GM21576 (cell line): ENCODE results near the gene LHX6.

Experiments used
- ATAC-seq: cut with Tn5 transposase; IDR thresholded peaks from one replicate; pipeline ENCODE4 v1.9.1; 2021; ENCODE audit warnings: mild to moderate bottlenecking, moderate library complexity; ENCODE audit not compliant: unreplicated experiment

LHX6 gene

GRCh38 chr9:122216798-122217418 lies 11.8 kb downstream of the LHX6 start:
- no peak for ATAC-seq

- no peak for ATAC-seq
These were observed 12.5 kb downstream of the LHX6 start for GRCh38 chr9:122216138-122216797.

GRCh38 chr9:122215663-122216062 lies 13.1 kb downstream of the LHX6 start:
- no peak for ATAC-seq

- ATAC-seq = no peak
These were observed 14.2 kb downstream of the LHX6 start for GRCh38 chr9:122214507-122214906.

- no peak for ATAC-seq
These were observed 15.0 kb downstream of the LHX6 start for GRCh38 chr9:122213589-122214413.

- ATAC-seq = no peak
These were observed 15.6 kb downstream of the LHX6 start for GRCh38 chr9:122213102-122213588.

- no peak for ATAC-seq
These were observed 16.2 kb downstream of the LHX6 start for GRCh38 chr9:122212473-122213004.

GRCh38 chr9:122209451-122209850 lies 19.3 kb downstream of the LHX6 start:
- no peak for ATAC-seq

- ATAC-seq = no peak
These were observed 21.7 kb downstream of the LHX6 start for GRCh38 chr9:122207096-122207495.

- no peak for ATAC-seq
These were observed 22.4 kb downstream of the LHX6 start for GRCh38 chr9:122206118-122207046.

- ATAC-seq = no peak
These were observed 23.6 kb downstream of the LHX6 start for GRCh38 chr9:122205176-122205575.

- ATAC-seq = no peak
These were observed 24.3 kb downstream of the LHX6 start for GRCh38 chr9:122204491-122204890.

- ATAC-seq = no peak
These were observed 24.7 kb downstream of the LHX6 start for GRCh38 chr9:122204055-122204454.

- ATAC-seq = no peak
These were observed 26.6 kb downstream of the LHX6 start for GRCh38 chr9:122202111-122202510.

GRCh38 chr9:122201641-122202040 lies 27.1 kb downstream of the LHX6 start:
- ATAC-seq = no peak

- ATAC-seq = no peak
These were observed 27.7 kb downstream of the LHX6 start for GRCh38 chr9:122200960-122201595.

GRCh38 chr9:122197882-122198281 lies 30.9 kb downstream of the LHX6 start:
- ATAC-seq = no peak

- ATAC-seq = no peak
These were observed 31.3 kb downstream of the LHX6 start for GRCh38 chr9:122197426-122197825.

GRCh38 chr9:122195875-122196274 lies 32.9 kb downstream of the LHX6 start:
- no peak for ATAC-seq

- no peak for ATAC-seq
These were observed 35.1 kb downstream of the LHX6 start for GRCh38 chr9:122193651-122194050.
